HG02852 (cell line): ENCODE results near the gene FAM171A1.

Experiments
- ATAC-seq: cut with Tn5 transposase; IDR thresholded peaks from one replicate; pipeline ENCODE4 v1.9.1; 2021; ENCODE audit warnings: mild to moderate bottlenecking, moderate library complexity; ENCODE audit not compliant: unreplicated experiment

FAM171A1 gene

GRCh38 chr10:15181576-15182156 lies 189.4 kb downstream of the FAM171A1 start:
- no peak for ATAC-seq

- ATAC-seq: no peak
Observed at GRCh38 chr10:15180736-15181135, 190.4 kb downstream of the FAM171A1 start.

GRCh38 chr10:15176269-15176668 lies 194.8 kb downstream of the FAM171A1 start:
- ATAC-seq: no peak

GRCh38 chr10:15175587-15175986 lies 195.5 kb downstream of the FAM171A1 start:
- no peak for ATAC-seq

GRCh38 chr10:15172306-15172840 lies 198.7 kb downstream of the FAM171A1 start:
- ATAC-seq: no peak

- ATAC-seq: no peak
Observed at GRCh38 chr10:15169555-15170401, 201.3 kb downstream of the FAM171A1 start.

- ATAC-seq: peak; percentile 44
Observed at GRCh38 chr10:15168786-15169554, 202.1 kb downstream of the FAM171A1 start.

- peak; percentile 91 for ATAC-seq
Observed at GRCh38 chr10:15168291-15168785, 202.8 kb downstream of the FAM171A1 start, which contains the start of gene NMT2. Gene NMT2 (minus strand): TSS chr10:15168693. CDS start chr10:15168612, 81 bp downstream.

GRCh38 chr10:15167411-15168290 lies 203.4 kb downstream of the FAM171A1 start:
- ATAC-seq: peak; percentile 40

- no peak for ATAC-seq
Observed at GRCh38 chr10:15166325-15166724, 204.8 kb downstream of the FAM171A1 start.

- ATAC-seq: no peak
Observed at GRCh38 chr10:15163253-15163828, 207.7 kb downstream of the FAM171A1 start.
